ENCODE results near the gene NFS1.
"Not testable (repeated sequence)": the region's sequence is repeated elsewhere in the genome, so short reads cannot be mapped to it uniquely, and the experiment has no call there.

NFS1 gene

GRCh38 chr20:35714127-35714526 lies 15.0 kb upstream of the NFS1 start:
- no peaks in the 10 kb centered on the region for H3K4me1 ChIP-seq (ENCODE audit: insufficient read depth, low read length, severe bottlenecking)
- H3K36me3 ChIP-seq (ENCODE audit: insufficient read depth, low read length): peaks cover 98% of the 10 kb centered on the region
- H3K9me2 ChIP-seq (ENCODE audit: low read depth, low read length): no peaks in the 10 kb centered on the region
- no peaks in the 10 kb centered on the region for H3K27me3 ChIP-seq (ENCODE audit: insufficient read depth, low read length)
- peaks cover 33% of the 10 kb centered on the region for H3K79me2 ChIP-seq (ENCODE audit: insufficient read depth, low read length)
- peaks cover 16% of the 10 kb centered on the region; the same call in 1 of the 2 replicates for H3F3A ChIP-seq (ENCODE audit: insufficient read depth, low read length)
- H3K9ac ChIP-seq (ENCODE audit: low read length): no peak overlapping the region
- no peak overlapping the region for H2AFZ ChIP-seq (ENCODE audit: low read length)
- no peak for TF ChIP-seq EZH2 (IDR thresholded peaks at IDR 0.05; ENCODE audit: borderline replicate concordance, low read length)
- no peak overlapping the region for H3K4me3 ChIP-seq (ENCODE audit: low read depth, low read length, poor library complexity, severe bottlenecking)
- no peaks in the 10 kb centered on the region for H3K9me3 ChIP-seq (ENCODE audit: low read length)
- no peak overlapping the region for H3K27ac ChIP-seq (ENCODE audit: low read depth, low read length, poor library complexity, severe bottlenecking)
- H3K4me2 ChIP-seq (ENCODE audit: low read length): no peak overlapping the region
- H4K20me1 ChIP-seq (ENCODE audit: insufficient read depth, low read length): peaks cover 11% of the 10 kb centered on the region; the same call in 1 of the 2 replicates

- H3K36me3 ChIP-seq (ENCODE audit: insufficient read depth, low read length): peaks cover 98% of the 10 kb centered on the region
- H3K4me2 ChIP-seq (ENCODE audit: low read length): not testable (repeated sequence)
Measured at GRCh38 chr20:35713120-35713519, 14.0 kb upstream of the NFS1 start.

GRCh38 chr20:35711588-35712209 lies 12.5 kb upstream of the NFS1 start:
- Histone ChIP-seq H3K27me3 (ENCODE audit: insufficient read depth, low read length) (no peaks in the 10 kb centered on the region), H3K9me2 (ENCODE audit: low read depth, low read length) (no peaks in the 10 kb centered on the region), H3F3A (ENCODE audit: insufficient read depth, low read length) (peaks cover 28% of the 10 kb centered on the region; the same call in 1 of the 2 replicates), H3K36me3 (ENCODE audit: insufficient read depth, low read length) (peaks cover 96% of the 10 kb centered on the region), H3K79me2 (ENCODE audit: insufficient read depth, low read length) (peaks cover 28% of the 10 kb centered on the region), H3K9me3 (ENCODE audit: low read length) (no peaks in the 10 kb centered on the region), H4K20me1 (ENCODE audit: insufficient read depth, low read length) (peaks cover 11% of the 10 kb centered on the region; the same call in 1 of the 2 replicates), H3K4me3 (ENCODE audit: low read depth, low read length, poor library complexity, severe bottlenecking) (no peak overlapping the region), H3K27ac (ENCODE audit: low read depth, low read length, poor library complexity, severe bottlenecking) (no peak overlapping the region), H3K9ac (ENCODE audit: low read length) (no peak overlapping the region), H3K4me1 (ENCODE audit: insufficient read depth, low read length, severe bottlenecking) (no peaks in the 10 kb centered on the region), H3K4me2 (ENCODE audit: low read length) (no peak overlapping the region), H2AFZ (ENCODE audit: low read length) (no peak overlapping the region)
- TF ChIP-seq EZH2 (IDR thresholded peaks at IDR 0.05; ENCODE audit: borderline replicate concordance, low read length) (no peak), CTCF (IDR thresholded peaks at IDR 0.05; ENCODE audit: low read length) (no peak)

More at GRCh38 chr20:35713120-35713519, 14.0 kb upstream of the NFS1 start:
- H3K4me3 ChIP-seq (ENCODE audit: low read depth, low read length, poor library complexity, severe bottlenecking); H3K9me3 ChIP-seq (ENCODE audit: low read length); H3K27me3 ChIP-seq (ENCODE audit: insufficient read depth, low read length); H3K27ac ChIP-seq (ENCODE audit: low read depth, low read length, poor library complexity, severe bottlenecking); H2AFZ ChIP-seq (ENCODE audit: low read length); H3K4me1 ChIP-seq (ENCODE audit: insufficient read depth, low read length, severe bottlenecking); H3K9me2 ChIP-seq (ENCODE audit: low read depth, low read length); H3K9ac ChIP-seq (ENCODE audit: low read length): not testable (repeated sequence)
- Histone ChIP-seq H4K20me1 (ENCODE audit: insufficient read depth, low read length) (peaks cover 11% of the 10 kb centered on the region; the same call in 1 of the 2 replicates), H3K79me2 (ENCODE audit: insufficient read depth, low read length) (peaks cover 34% of the 10 kb centered on the region), H3F3A (ENCODE audit: insufficient read depth, low read length) (peaks cover 26% of the 10 kb centered on the region; the same call in 1 of the 2 replicates)

GRCh38 chr20:35710884-35711587 lies 11.9 kb upstream of the NFS1 start:
- Histone ChIP-seq H3K27me3 (ENCODE audit: insufficient read depth, low read length) (no peaks in the 10 kb centered on the region), H3K4me2 (ENCODE audit: low read length) (no peak overlapping the region), H3K4me3 (ENCODE audit: low read depth, low read length, poor library complexity, severe bottlenecking) (no peak overlapping the region), H3K9me2 (ENCODE audit: low read depth, low read length) (no peaks in the 10 kb centered on the region), H4K20me1 (ENCODE audit: insufficient read depth, low read length) (peaks cover 11% of the 10 kb centered on the region; the same call in 1 of the 2 replicates), H3K79me2 (ENCODE audit: insufficient read depth, low read length) (peaks cover 28% of the 10 kb centered on the region), H3K9me3 (ENCODE audit: low read length) (no peaks in the 10 kb centered on the region), H3K27ac (ENCODE audit: low read depth, low read length, poor library complexity, severe bottlenecking) (no peak overlapping the region), H3K9ac (ENCODE audit: low read length) (no peak overlapping the region), H3K4me1 (ENCODE audit: insufficient read depth, low read length, severe bottlenecking) (no peaks in the 10 kb centered on the region), H3F3A (ENCODE audit: insufficient read depth, low read length) (peaks cover 33% of the 10 kb centered on the region; the same call in 1 of the 2 replicates), H2AFZ (ENCODE audit: low read length) (no peak overlapping the region), H3K36me3 (ENCODE audit: insufficient read depth, low read length) (peaks cover 96% of the 10 kb centered on the region)
- TF ChIP-seq CTCF (IDR thresholded peaks at IDR 0.05; ENCODE audit: low read length) (no peak), EZH2 (IDR thresholded peaks at IDR 0.05; ENCODE audit: borderline replicate concordance, low read length) (no peak)
